22Rv1 (cell line): ENCODE measurements around the gene CDHR3.

ENCODE experiments used
- H3K27ac ChIP-seq: fragments of 450-650 bp; 2 replicates; pipeline ENCODE4 v1.5.1; 2017
- CTCF ChIP-seq: fragments of 450-650 bp; IDR thresholded peaks from 2 replicates; pipeline ENCODE4 v1.5.1; 2017; ENCODE audit warnings: mild to moderate bottlenecking
- ZFX ChIP-seq: fragments of 450-650 bp; IDR thresholded peaks from 2 replicates; pipeline ENCODE4 v1.6.1; 2017; ENCODE audit warnings: antibody characterized with exemption, borderline replicate concordance

The CDHR3 gene

GRCh38 chr7:105931179-105931578 is 31.9 kb upstream of the CDHR3 start:
- H3K27ac ChIP-seq: no peak overlapping the region

GRCh38 chr7:105932835-105933477 is 30.1 kb upstream of the CDHR3 start:
- H3K27ac ChIP-seq: no peak overlapping the region
- TF ChIP-seq CTCF (no peak), ZFX (no peak)

More at GRCh38 chr7:105931179-105931578, 31.9 kb upstream of the CDHR3 start:
- TF ChIP-seq ZFX: no peak
- TF ChIP-seq CTCF: no peak

- H3K27ac ChIP-seq: no peak overlapping the region
- TF ChIP-seq ZFX (no peak), CTCF (peak; percentile 44)
Measured at GRCh38 chr7:105934572-105935185, 28.4 kb upstream of the CDHR3 start.

GRCh38 chr7:105935250-105935649 is 27.8 kb upstream of the CDHR3 start:
- TF ChIP-seq ZFX (no peak), CTCF (no peak)

GRCh38 chr7:105937411-105937810 is 25.7 kb upstream of the CDHR3 start:
- TF ChIP-seq CTCF (no peak), ZFX (no peak)
- no peak overlapping the region for H3K27ac ChIP-seq

More at GRCh38 chr7:105935250-105935649, 27.8 kb upstream of the CDHR3 start:
- H3K27ac ChIP-seq: no peak overlapping the region

- TF ChIP-seq ZFX: no peak
- no peak for TF ChIP-seq CTCF
- H3K27ac ChIP-seq: no peak overlapping the region
Measured at GRCh38 chr7:105940109-105940508, 23.0 kb upstream of the CDHR3 start.

GRCh38 chr7:105941596-105941995 is 21.5 kb upstream of the CDHR3 start:
- no peak for TF ChIP-seq ZFX
- TF ChIP-seq CTCF: no peak

More at GRCh38 chr7:105941596-105941995, 21.5 kb upstream of the CDHR3 start:
- no peak overlapping the region for H3K27ac ChIP-seq
